HepG2 (cell line): Measurements from ENCODE around the gene IQSEC1. TPM values are rescaled to one million over a fixed set of nuclear protein-coding genes. Genes with fewer than 3 reads are reported as not detected.
A peak's percentile ranks its signal among the peaks of the same experiment; 100 is the strongest.

Source experiments
- CEBPZ ChIP-seq: IDR thresholded peaks from 2 replicates; pipeline ENCODE4 v1.6.1; 2012; ENCODE audit warnings: low read length, improper control_type of control experiment
- KDM5A ChIP-seq: fragments of 200-600 bp; sonication (generic); IDR thresholded peaks from 2 replicates; pipeline ENCODE4 v1.7.0; 2018; ENCODE audit warnings: antibody characterized with exemption, mild to moderate bottlenecking, low read length, borderline replicate concordance
- KIAA2018 ChIP-seq: sonication (generic); formaldehyde crosslinking; IDR thresholded peaks from 2 replicates; pipeline ENCODE4 v1.5.0; 2020; ENCODE audit warnings: mild to moderate bottlenecking, missing genetic modification reagents, borderline replicate concordance
- ZNF280B ChIP-seq: sonication (generic); formaldehyde crosslinking; IDR thresholded peaks from 2 replicates; pipeline ENCODE4 v1.5.0; 2020; ENCODE audit warnings: missing genetic modification reagents, mild to moderate bottlenecking, borderline replicate concordance
- polyA plus RNA-seq, 8 experiments: library from polyadenylated mRNA; depleted of rRNA in 3 of 8; stranded (reverse) in 7 of 8; unstranded in 1 of 8; fragments of >200 nt; fragmentation: Illumina TruSeq in 4 of 8; extraction: Trizol in 4 of 8; gene quantifications; 2 replicates each; pipeline versions ENCODE4 v1.2.1 to v1.2.3, GENCODE V29; 2011 to 2016; ENCODE audit warnings: low read depth in 4 of 8, missing spikeins in 1 of 8, mixed read lengths in 1 of 8; ENCODE audit not compliant: insufficient read depth in 1 of 8
- total RNA-seq, 5 experiments: library from RNA; depleted of rRNA; stranded (reverse); fragments of >200 nt; fragmentation: Illumina TruSeq; extraction: Trizol; gene quantifications; 2 replicates each; pipeline ENCODE4 v1.2.3, GENCODE V29; 2016; ENCODE audit warnings: low read depth in 1 of 5
- TF ChIP-seq, protein P1 (sequence below): sonication (generic); formaldehyde crosslinking; IDR thresholded peaks from 2 replicates; pipeline ENCODE4 v1.5.1; 2020; ENCODE audit warnings: mild to moderate bottlenecking, missing genetic modification reagents, moderate library complexity
- TF ChIP-seq, protein P2 (sequence below): sonication (generic); formaldehyde crosslinking; IDR thresholded peaks from 2 replicates; pipeline ENCODE4 v1.5.0; 2020; ENCODE audit warnings: missing genetic modification reagents, mild to moderate bottlenecking, borderline replicate concordance

The IQSEC1 gene
- total and polyA plus RNA-seq, 2 of the 13 experiments (the other 11 are each of a cell fraction or from before 2014, with no cell fraction given) = 17.4 to 20.2 TPM

GRCh38 chr3:13091898-13092611 lies 18.8 kb upstream of the IQSEC1 start (continued):
- TF ChIP-seq CEBPZ (no peak), KDM5A (no peak), KIAA2018 (CRISPR knock-in tag) (no peak), ZNF280B (CRISPR knock-in tag) (peak; percentile 45; the same call in 1 of the 2 replicates)
- TF ChIP-seq, protein P1, sequence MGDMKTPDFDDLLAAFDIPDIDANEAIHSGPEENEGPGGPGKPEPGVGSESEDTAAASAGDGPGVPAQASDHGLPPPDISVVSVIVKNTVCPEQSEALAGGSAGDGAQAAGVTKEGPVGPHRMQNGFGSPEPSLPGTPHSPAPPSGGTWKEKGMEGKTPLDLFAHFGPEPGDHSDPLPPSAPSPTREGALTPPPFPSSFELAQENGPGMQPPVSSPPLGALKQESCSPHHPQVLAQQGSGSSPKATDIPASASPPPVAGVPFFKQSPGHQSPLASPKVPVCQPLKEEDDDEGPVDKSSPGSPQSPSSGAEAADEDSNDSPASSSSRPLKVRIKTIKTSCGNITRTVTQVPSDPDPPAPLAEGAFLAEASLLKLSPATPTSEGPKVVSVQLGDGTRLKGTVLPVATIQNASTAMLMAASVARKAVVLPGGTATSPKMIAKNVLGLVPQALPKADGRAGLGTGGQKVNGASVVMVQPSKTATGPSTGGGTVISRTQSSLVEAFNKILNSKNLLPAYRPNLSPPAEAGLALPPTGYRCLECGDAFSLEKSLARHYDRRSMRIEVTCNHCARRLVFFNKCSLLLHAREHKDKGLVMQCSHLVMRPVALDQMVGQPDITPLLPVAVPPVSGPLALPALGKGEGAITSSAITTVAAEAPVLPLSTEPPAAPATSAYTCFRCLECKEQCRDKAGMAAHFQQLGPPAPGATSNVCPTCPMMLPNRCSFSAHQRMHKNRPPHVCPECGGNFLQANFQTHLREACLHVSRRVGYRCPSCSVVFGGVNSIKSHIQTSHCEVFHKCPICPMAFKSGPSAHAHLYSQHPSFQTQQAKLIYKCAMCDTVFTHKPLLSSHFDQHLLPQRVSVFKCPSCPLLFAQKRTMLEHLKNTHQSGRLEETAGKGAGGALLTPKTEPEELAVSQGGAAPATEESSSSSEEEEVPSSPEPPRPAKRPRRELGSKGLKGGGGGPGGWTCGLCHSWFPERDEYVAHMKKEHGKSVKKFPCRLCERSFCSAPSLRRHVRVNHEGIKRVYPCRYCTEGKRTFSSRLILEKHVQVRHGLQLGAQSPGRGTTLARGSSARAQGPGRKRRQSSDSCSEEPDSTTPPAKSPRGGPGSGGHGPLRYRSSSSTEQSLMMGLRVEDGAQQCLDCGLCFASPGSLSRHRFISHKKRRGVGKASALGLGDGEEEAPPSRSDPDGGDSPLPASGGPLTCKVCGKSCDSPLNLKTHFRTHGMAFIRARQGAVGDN (CRISPR knock-in tag) = peak; percentile 60
- TF ChIP-seq, protein P2, sequence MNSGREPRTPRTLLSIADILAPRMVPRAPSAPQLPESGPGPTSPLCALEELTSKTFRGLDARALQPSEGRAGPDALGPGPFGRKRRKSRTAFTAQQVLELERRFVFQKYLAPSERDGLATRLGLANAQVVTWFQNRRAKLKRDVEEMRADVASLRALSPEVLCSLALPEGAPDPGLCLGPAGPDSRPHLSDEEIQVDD = no peak
